NK-92 treated with Interleukin-12 subunit alpha and Interleukin-12 subunit beta, amount 100 ng/mL, for 24 hours (cell line): ENCODE results near the gene COPS2.
A peak's percentile ranks its signal among the peaks of the same experiment; 100 is the strongest.
"Not testable (repeated sequence)": the region's sequence is repeated elsewhere in the genome, so short reads cannot be mapped to it uniquely, and the experiment has no call there.

ENCODE experiments used
- DNase-seq: peaks from one replicate; lab custom pipeline; 2025; lab: John Stamatoyannopoulos, UW

COPS2 gene

DNA sequence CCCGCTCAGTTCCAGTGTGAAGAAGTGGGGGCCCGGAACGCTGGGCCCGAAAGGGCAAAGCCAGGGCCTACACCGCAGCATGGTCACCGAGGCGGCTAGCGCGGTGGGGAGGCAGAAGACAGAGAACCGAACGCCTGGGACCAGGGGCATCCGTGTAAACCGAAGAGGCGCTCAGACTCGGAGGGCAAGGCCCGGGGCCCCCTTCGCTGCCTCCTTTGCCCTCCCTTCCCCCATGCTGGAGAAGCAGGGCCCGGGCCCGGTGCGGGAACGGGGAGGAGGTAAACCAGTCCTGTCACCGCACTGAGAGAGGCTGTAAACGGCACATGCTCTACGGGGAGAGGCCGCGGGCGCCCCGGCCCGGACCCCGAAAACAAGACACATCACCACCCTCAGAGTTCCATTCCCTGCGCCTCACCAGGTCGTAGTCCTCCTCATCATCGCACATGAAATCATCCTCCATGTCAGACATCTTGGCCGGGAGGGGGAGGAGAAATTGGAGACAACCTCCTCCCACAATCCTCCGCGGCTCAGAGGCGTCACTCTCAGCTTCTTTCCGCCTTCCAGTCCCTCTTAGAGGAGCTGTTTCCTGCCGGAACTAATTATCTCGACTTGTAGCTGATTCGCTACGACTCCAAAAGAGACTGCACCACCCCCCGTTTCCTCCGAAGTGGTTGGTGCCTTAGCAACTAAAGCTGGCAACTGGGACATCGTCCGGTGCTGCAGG is at the start of gene COPS2:
TSS of gene COPS2 (minus strand) at position 490 of the 724 bp plus-strand sequence. CDS start at position 469, 21 bp downstream.
- peak; percentile 92 for DNase-seq

DNA sequence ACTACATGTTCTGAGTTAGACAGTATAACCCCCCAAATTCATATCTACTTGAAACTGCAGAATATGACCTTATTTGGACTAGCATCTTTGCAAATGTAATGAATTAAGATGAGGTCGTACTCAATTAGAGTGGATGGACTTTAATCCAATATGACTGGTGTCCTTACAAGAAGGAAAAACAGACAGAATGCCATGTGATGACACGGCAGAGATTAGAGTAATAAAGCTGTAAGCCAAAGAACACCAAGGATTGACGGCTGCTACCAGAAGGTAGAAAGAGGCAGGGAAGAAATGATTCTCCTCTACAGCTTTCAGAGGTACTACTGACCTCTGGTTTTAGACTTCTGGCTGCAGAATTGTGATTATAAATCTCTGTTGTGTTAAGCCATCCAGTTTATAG is 44.9 kb upstream of the COPS2 start:
- DNase-seq = no peak

DNA sequence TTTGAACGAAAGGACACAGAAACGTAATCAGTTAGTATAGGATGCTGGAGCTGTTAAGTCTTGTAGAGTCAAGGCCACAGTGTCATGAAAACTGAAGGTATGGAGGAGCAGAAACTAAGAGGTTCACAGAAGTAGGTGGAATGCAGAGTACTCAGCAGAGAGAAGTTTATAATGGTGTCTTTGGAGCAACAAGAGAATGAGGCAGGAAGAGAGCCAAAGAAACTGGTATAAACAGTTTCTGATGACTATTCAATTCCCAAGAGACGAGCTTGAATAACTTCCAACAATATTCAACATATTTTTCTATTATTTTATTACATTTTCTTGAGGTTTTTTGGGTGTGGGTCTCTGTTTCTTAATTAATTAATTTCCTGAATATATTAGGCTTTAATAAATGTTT is 44.3 kb upstream of the COPS2 start:
- no peak for DNase-seq

DNA sequence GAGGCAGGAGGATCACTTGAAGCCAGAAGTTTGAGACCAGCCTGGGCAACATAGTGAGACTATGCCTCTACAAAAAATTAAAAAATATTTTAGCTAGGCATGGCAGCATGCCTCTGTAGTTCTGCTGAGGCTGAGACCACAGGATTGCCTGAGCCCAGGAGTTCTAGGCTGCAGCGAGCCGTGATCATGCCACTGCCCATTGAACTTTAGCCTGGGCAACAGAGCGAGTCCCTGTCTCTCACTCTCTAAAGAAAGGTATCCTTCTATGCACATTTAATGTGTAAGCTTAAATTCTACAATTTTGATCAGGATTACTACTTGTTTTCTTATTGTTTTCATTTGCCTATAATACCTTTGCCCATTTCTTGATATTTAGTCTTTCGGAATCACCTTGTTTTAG is 41.5 kb upstream of the COPS2 start:
- DNase-seq = no peak

GRCh38 chr15:49191892-49192291 is 36.5 kb upstream of the COPS2 start:
- no peak for DNase-seq

GRCh38 chr15:49190586-49190985 is 35.2 kb upstream of the COPS2 start:
- DNase-seq = no peak

GRCh38 chr15:49189631-49190030 is 34.2 kb upstream of the COPS2 start:
- DNase-seq = no peak

DNA sequence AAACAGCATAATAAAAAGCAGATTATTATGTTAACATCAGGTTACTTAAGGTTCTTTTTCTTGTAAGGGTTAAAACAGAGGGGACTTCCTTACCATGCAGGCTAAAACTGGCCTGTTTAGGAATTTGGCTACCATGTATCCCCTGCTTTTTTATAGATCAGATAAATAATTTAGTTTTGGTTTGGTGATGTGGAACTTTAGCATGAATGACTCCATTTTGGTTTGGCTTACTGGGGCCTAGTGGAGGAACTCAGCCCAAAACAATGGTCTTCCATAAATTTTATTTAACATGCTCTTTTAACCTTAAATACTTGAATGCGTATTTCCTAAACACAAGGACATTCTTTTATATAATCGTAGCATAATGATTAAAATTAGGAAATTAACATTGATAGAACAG is 33.5 kb upstream of the COPS2 start:
- no peak for DNase-seq

DNA sequence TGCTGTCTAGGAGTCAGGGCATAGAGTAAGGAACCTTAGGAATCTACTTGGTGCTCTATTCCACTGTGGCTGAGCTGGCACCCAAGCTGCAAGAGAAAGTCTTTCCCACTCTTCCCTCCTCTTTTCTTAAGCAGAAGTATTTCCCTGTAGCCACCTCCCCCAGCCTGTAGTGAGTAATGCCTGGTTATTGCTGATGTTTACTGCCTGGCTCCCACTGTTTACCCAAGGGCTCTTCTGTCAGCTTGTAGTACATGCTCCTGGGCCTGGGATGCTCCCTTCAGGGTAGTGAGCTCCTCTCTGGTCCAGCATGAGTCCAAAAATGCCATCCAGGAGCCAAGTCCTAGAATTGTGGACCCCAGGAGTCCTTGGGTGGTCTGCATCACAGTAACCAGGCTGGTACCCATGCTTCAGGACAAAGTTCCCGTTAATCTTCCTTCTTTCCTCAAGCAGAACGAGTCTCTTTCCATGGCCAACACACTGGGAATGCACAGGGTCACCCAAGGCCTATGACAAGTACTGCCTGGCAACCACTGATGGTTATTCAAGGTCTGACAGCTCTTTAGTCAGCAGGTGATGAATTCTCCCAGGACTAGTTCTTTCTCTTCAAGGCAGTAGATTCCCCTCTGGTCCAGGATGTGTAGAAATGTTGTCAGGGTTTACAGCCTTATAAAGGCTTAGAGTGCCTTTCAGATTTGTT is 32.3 kb upstream of the COPS2 start:
- DNase-seq = no peak

DNA sequence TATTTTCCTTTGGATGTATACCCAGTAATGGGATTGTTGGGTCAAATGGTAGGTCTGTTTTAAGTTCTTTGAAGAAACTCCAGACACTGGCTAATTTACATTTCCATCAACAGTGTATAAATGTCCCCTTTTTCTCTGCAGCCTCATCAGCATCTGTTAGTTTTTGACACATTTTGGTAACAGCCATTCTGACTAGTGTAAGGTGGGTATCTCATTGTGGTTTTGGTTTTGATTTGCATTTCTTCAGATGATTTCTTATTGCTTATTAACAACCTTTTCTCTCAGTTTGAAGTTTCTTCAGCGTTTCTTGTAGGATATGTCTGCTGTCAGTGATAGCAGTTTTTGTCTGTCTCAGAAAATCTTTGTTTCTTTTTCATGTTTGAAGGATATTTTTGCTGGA is 30.1 kb upstream of the COPS2 start:
- DNase-seq = no peak

GRCh38 chr15:49183741-49184140 is 28.3 kb upstream of the COPS2 start:
- DNase-seq = not testable (repeated sequence)

DNA sequence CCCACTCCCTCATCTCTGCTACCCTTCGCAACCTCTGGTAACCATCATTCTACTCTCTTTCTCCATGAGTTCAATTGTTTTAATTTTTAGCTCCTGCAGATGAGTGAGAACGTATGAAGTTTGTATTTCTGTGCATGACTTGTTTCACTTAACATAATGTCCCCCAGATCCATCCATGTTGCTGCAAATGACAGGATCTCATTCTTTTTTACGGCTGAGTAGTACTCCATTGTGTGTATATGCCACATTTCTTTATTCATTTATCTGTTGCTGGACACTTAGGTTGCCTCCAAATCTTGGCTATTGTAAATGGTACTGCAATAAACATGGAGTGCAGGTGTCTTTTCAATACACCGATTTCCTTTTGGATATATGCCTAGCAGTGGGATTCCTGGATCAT is 26.7 kb upstream of the COPS2 start:
- no peak for DNase-seq

DNA sequence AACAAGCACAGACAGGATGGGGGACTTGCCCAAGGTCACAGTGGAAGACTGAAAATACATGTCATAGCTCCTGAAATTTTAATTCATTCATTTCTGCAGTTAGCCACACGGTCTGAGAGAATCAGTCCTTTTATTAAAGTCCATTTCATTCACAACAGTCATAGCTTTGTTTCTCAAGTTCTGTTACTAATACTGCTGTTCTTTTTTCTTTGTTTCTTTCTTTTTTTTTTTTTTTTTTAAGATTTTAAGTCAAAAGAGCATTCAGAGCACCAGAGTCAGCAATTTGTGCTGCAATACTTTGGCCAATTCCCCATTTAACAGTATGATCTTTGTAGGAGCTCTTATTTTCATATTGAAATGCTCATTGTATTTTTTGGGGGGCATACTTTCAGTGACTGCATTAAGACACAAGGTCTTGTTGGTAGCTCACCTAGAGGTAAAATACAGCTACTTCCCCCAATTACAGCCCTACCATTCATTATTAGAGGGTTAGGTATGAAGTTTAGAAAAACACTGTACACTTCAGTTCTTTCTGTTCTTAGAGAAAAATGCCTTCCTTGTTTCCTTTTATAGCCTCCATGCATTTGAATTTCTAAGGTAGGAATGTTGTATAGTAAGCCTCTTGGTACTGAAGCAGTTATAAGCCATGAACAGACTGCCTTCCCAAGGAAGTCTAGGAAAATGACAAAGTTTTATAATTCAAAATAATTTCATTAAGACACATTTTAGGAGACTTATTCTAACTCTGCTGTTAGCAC is 24.2 kb upstream of the COPS2 start:
- DNase-seq = no peak

DNA sequence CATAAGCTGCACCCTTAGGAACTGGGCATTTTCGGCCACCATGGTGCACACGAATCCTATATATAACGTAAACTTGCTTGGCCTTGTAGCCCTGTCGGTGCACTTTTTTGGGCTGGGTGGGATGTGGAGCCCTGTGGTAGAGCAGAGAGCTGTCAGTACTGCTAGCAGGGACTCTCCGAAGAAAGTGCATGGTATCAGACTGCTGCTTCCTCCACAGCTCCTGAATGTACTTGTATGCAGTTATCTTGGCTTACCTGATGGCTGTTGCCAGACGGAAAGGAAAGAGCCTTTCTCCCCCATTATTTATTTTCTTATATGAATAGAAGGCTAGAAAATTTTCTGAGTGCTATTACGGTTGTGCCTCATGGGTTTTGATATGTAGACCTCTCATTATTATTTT is 23.1 kb upstream of the COPS2 start:
- DNase-seq = no peak

DNA sequence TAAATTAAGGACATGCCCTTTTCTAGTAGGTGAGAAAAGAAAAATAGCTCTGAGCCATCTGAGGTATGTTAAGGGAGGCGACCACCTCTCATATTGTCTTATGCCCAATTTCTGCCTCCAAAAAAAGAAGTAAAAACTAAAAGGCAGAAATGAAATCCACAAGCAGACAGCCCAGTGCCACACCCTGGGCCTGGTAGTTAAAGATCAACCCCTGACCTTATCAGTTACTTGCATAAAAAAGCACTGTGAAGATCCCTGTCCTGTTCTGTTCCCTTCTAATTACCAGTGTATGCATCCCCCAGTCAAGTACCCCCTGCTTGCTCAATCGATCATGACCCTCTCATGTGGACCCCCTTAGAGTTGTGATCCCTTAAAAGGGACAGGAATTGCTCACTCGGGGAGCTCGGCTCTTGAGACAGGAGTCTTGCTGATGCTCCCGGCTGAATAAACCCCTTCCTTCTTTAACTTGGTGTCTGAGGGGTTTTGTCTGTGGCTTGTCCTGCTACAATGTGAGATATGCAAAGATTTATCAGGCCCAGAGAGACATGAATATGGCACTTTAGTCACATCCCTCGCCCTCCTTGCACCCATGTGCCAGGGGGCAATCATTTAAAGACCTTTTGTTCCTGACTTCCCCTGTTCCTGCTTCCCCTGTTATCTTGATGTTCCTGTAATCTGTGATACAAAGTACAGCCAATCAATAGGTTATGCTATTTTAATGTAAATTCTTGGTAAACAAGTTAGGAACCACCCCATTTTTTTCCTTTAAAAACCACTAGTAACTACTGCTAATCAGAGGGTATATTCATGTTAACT is 20.4 kb upstream of the COPS2 start:
- DNase-seq = not testable (repeated sequence)

DNA sequence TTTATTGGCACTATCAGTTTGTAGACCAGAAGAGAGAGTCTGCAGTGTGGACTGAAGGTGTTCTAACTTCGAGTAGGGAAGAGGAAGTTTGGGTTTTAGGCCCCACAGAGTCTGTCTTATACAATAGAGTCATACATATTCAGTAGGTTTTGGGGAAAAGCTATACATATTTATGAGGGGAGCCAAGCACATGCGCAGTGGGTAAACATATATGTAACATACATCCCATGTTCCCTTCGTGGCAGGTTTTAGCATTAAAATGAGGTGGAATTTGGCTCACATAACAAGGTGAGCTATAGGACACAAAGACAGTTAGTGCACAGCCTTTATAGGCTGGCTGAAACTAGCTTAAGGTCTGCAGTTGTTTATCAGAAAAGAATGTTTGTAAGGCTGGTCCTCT is 19.5 kb upstream of the COPS2 start:
- no peak for DNase-seq

GRCh38 chr15:49171790-49172189 is 16.4 kb upstream of the COPS2 start:
- DNase-seq = no peak

- peak; percentile 36 for DNase-seq
Measured at GRCh38 chr15:49169880-49170597, 14.6 kb upstream of the COPS2 start, which contains the start of gene GALK2. Gene GALK2, plus strand, starts transcription at chr15:49170247. Its CDS starts 76 bp downstream, at chr15:49170323.

- no peak for DNase-seq
Measured at GRCh38 chr15:49168016-49168415, 12.6 kb upstream of the COPS2 start.

GRCh38 chr15:49164865-49165264 is 9.5 kb upstream of the COPS2 start:
- DNase-seq = no peak

DNA sequence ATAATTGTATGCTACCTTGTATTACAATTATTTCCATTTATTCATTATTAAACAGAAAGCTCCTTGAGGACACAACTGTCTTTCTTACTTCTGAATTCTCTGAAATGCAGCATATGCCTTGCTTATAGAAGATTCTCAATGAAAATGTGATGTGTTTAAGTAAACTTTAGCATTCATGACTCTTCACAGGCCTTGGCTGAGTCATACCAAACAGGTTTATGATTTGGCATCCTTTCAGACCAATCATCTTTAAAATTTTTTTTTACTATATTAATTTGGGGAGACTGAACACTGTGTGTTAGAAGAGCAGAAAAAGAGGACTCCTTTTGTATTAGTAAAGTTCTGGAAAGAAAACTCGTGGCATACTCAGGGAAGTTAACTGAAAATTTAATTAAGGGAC is 8.3 kb upstream of the COPS2 start:
- no peak for DNase-seq
